DND-41 (cell line): ENCODE measurements around the gene TMEM191C.
A peak's percentile ranks its signal among the peaks of the same experiment; 100 is the strongest.
"Not testable (repeated sequence)": the region's sequence is repeated elsewhere in the genome, so short reads cannot be mapped to it uniquely, and the experiment has no call there.

Experiments
- ATAC-seq: fragments of 200-7000 bp; cut with Tn5 transposase; 3 replicates; pipeline ENCODE4 v1.9.1; 2021; ENCODE audit warnings: low read depth; ENCODE audit not compliant: insufficient read depth
- DNase-seq: peaks from one replicate; pipeline ENCODE4 v3.0.0-alpha.2; 2020
- H2AFZ ChIP-seq: 2 replicates; pipeline ENCODE4 v1.6.0; 2012; ENCODE audit warnings: low read depth, low read length
- H3K27ac ChIP-seq: 2 replicates; pipeline ENCODE4 v1.5.1; 2012; ENCODE audit warnings: low read length, inconsistent platforms
- H3K27me3 ChIP-seq: fragments of 200-600 bp; sonication (generic); 2 replicates; pipeline ENCODE4 v1.6.0; 2012; ENCODE audit warnings: low read length, mild to moderate bottlenecking, inconsistent platforms; ENCODE audit not compliant: insufficient read depth, poor library complexity
- H3K36me3 ChIP-seq: 2 replicates; pipeline ENCODE4 v1.5.1; 2012; ENCODE audit warnings: low read length, inconsistent platforms; ENCODE audit not compliant: insufficient read depth
- H3K4me1 ChIP-seq: 2 replicates; pipeline ENCODE4 v1.5.1; 2012; ENCODE audit warnings: mild to moderate bottlenecking, low read length; ENCODE audit not compliant: insufficient read depth
- H3K4me2 ChIP-seq: 2 replicates; pipeline ENCODE4 v1.6.0; 2012; ENCODE audit warnings: mild to moderate bottlenecking, moderate library complexity, low read length, inconsistent platforms; ENCODE audit not compliant: insufficient read depth
- H3K4me3 ChIP-seq, 2 experiments: fragments of 200-600 bp in 1 of 2; shearing (Covaris generic) in 1 of 2; 2 replicates each; pipeline ENCODE4 v1.5.1; 2012 to 2016; ENCODE audit warnings: inconsistent platforms in 2 of 2, low read length in 2 of 2, mild to moderate bottlenecking in 2 of 2, low read depth in 1 of 2, moderate library complexity in 1 of 2
- H3K79me2 ChIP-seq: 2 replicates; pipeline ENCODE4 v1.6.0; 2012; ENCODE audit warnings: low read length, inconsistent platforms; ENCODE audit not compliant: insufficient read depth
- H3K9ac ChIP-seq: 2 replicates; pipeline ENCODE4 v1.6.0; 2012; ENCODE audit warnings: low read depth, mild to moderate bottlenecking, inconsistent platforms, low read length, moderate library complexity
- H3K9me3 ChIP-seq: 2 replicates; pipeline ENCODE4 v1.5.1; 2012; ENCODE audit warnings: low read length, moderate library complexity, mild to moderate bottlenecking, inconsistent platforms; ENCODE audit not compliant: insufficient read depth, severe bottlenecking
- H4K20me1 ChIP-seq: 2 replicates; pipeline ENCODE4 v1.6.0; 2012; ENCODE audit warnings: low read length; ENCODE audit not compliant: insufficient read depth

Gene TMEM191C

DNA sequence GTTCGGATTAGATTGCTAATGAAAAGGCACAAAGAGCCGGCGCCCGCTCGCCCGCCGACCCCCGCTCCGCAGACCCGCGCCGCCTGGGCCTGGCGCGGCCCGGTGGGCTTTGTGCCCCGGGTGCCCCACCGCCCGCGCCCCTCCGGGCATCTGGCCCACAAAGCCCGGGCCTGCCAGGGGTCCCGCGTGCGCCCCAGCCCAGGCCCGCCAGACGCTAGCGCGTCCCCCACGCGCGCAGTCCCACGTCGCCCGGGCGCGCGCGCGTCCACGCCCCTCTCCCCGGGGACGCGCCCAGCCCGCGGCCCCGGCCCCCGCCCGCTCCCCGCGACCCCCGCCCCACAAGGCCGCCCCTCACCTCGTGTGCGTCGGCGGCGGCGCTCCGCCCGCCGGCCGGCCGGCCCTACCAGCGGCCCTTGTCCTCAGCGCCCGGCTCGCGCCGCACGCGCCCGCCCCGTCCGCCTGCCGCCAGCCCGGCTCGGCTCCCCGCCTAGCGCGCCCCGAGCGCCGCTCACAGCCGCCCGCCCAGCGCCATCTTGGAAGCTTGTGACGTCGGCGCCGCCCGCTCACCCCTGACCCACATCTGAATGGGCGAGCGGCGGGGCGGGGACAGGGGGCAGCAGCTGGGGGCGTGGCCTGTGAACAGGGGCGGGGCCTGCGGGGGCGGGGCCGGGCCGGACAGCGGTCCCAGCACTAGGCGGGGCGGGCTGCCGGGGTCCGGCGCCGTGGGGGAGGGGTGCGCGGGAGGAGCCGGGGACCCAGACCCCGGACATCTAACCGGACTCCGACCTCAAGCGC lies 50.0 kb downstream of the TMEM191C start:
- H3K9me3 ChIP-seq, H3K4me3 ChIP-seq, H3K79me2 ChIP-seq, H3K9ac ChIP-seq, H3K4me2 ChIP-seq, H3K27ac ChIP-seq, H3K36me3 ChIP-seq, H4K20me1 ChIP-seq, H3K4me1 ChIP-seq, H3K27me3 ChIP-seq, H2AFZ ChIP-seq, DNase-seq: not testable (repeated sequence)
- ATAC-seq, result peak; percentile 83
